ENCODE data around the gene RHOT2. TPM values are rescaled to one million over a fixed set of nuclear protein-coding genes. Genes with fewer than 3 reads are reported as not detected.
A peak's percentile ranks its signal among the peaks of the same experiment; 100 is the strongest.

Gene RHOT2
- total and polyA plus RNA-seq, 2 donors (not counting 3 experiments of a cell fraction or from before 2014, with no cell fraction given): 106 to 139 TPM

DNA sequence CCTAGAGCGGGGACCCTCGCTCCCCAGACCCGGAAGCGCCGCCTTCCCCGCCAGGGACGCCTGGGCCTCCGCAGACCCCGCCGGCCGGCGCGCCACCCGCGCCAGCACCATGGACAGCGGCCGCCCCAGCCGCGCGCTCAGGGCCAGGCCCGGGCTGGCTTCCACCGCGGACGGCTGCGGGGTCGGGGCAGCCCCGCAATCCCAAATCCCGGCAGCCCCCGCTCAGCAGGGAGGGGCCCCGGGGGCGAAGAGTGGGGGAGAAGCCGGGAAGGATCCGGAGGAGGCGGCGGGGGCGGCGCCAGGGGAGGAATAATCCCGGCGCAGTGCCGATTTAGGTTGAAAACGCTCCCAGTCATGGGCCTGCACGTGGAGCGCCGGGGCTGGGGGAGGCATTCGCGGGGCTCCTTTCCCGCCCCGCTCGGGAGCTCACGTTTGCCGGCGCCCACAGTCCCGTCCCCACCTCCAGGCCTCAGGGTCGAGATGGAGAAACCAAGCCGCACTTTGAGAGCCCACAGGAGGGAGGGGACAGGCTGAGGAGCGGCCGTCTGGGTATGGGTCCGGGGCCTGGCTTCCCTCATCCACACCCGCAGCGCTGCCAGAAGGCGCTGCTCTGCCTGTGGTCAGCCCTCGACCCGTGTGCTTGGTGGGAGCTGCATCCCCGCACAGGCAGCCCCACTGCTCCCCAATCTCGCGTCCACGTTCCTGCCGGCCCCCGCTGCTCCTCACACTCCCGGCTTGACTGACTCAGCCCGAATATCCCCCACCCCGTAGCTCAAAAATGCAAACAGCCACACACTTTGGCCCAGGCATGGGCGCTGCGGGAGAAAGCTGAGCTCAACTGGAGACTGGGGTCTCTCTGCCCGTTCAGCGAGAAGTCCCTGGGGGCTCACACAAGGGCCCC, 33.0 kb downstream of the RHOT2 start:
- DNase-seq (ENCODE audit: low read depth, low spot score): no peak
- no TSS peak for BruUV-seq (replicated peaks)
- Histone ChIP-seq H2AFZ (ENCODE audit: low read depth, low read length) (no peak overlapping the region), H3K9me1 (replicated peaks; ENCODE audit: control insufficient read depth, extremely low read depth, insufficient read depth, low read length) (no peaks in the 10 kb centered on the region), H3K79me2 (ENCODE audit: control insufficient read depth, insufficient read depth, low read length) (no peaks in the 10 kb centered on the region), H3K27ac (ENCODE audit: insufficient read depth, low read depth, low read length) (no peak overlapping the region), H3K36me3 (ENCODE audit: control insufficient read depth in 2 of 2, extremely low read depth in 1 of 2, insufficient read depth in 2 of 2, low read length in 2 of 2) (no peaks in the 10 kb centered on the region), H3K27me3 (ENCODE audit: control insufficient read depth in 2 of 2, insufficient read depth in 2 of 2, low read length in 2 of 2) (peaks cover 29 to 31% of the 10 kb centered on the region in 2 experiments), H3K4me2 (ENCODE audit: insufficient read depth, low read length) (no peak overlapping the region), H3K9ac (replicated peaks; ENCODE audit: extremely low read depth, insufficient read depth, low read length) (no peak overlapping the region), H4K20me1 (replicated peaks; ENCODE audit: control insufficient read depth, extremely low read depth, insufficient read depth, low read length) (no peaks in the 10 kb centered on the region), H3K4me1 (ENCODE audit: control insufficient read depth, extremely low read depth, insufficient read depth, low read length) (no peaks in the 10 kb centered on the region), H3K4me3 (replicated peaks in 1 of 3; ENCODE audit: insufficient read depth in 1 of 3, low read depth in 1 of 3, low read length in 3 of 3) (no peak overlapping the region), H3K9me3 (replicated peaks; ENCODE audit: control insufficient read depth, insufficient read depth, low read length) (no peaks in the 10 kb centered on the region)
- dilution Hi-C loops (cut with MboI; ENCODE audit: extremely low pct_ligation_motif_present, low sequenced_read_pairs): no loop called here
- ChIA-PET POLR2A (no interaction called here), CTCF (no interaction called here)
- peak; percentile 86 for TF ChIP-seq EZH2 (IDR thresholded peaks at IDR 0.05; ENCODE audit: borderline replicate concordance, low read depth, low read length, severe bottlenecking)
- TF ChIP-seq GATA2 (IDR thresholded peaks at IDR 0.05; ENCODE audit: insufficient read depth, insufficient read length, low read depth, low read length): no peak
- TF ChIP-seq POLR2AphosphoS5 (IDR thresholded peaks at IDR 0.05; ENCODE audit: insufficient read depth, low read depth, low read length): no peak
- no peak for TF ChIP-seq POLR2A (IDR thresholded peaks at IDR 0.05; ENCODE audit: low read depth, low read length)
- TF ChIP-seq, protein P1, sequence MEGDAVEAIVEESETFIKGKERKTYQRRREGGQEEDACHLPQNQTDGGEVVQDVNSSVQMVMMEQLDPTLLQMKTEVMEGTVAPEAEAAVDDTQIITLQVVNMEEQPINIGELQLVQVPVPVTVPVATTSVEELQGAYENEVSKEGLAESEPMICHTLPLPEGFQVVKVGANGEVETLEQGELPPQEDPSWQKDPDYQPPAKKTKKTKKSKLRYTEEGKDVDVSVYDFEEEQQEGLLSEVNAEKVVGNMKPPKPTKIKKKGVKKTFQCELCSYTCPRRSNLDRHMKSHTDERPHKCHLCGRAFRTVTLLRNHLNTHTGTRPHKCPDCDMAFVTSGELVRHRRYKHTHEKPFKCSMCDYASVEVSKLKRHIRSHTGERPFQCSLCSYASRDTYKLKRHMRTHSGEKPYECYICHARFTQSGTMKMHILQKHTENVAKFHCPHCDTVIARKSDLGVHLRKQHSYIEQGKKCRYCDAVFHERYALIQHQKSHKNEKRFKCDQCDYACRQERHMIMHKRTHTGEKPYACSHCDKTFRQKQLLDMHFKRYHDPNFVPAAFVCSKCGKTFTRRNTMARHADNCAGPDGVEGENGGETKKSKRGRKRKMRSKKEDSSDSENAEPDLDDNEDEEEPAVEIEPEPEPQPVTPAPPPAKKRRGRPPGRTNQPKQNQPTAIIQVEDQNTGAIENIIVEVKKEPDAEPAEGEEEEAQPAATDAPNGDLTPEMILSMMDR (IDR thresholded peaks at IDR 0.05; ENCODE audit: extremely low read depth in 1 of 2, insufficient read depth in 1 of 2, low read depth in 1 of 2, low read length in 2 of 2): no peak
- no peak for TF ChIP-seq MYC (IDR thresholded peaks at IDR 0.05; ENCODE audit: low read depth, low read length)
- intact Hi-C loops (cut with micrococcal nuclease): no loop called here
- FAIRE-seq: no peak

Data from endothelial cell of umbilical vein (primary cell).